HG02943 (cell line): ENCODE data around the gene C9orf40.

Experiments
- ATAC-seq: cut with Tn5 transposase; IDR thresholded peaks from one replicate; pipeline ENCODE4 v1.9.1; 2021; ENCODE audit warnings: mild to moderate bottlenecking, low read depth, moderate library complexity; ENCODE audit not compliant: unreplicated experiment

C9orf40 gene, protein sequence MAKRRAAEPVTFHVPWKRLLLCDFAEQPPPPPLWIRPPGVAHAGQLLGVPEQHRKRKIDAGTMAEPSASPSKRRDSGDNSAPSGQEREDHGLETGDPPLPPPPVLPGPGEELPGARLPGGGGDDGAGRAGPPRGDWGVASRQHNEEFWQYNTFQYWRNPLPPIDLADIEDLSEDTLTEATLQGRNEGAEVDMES

DNA sequence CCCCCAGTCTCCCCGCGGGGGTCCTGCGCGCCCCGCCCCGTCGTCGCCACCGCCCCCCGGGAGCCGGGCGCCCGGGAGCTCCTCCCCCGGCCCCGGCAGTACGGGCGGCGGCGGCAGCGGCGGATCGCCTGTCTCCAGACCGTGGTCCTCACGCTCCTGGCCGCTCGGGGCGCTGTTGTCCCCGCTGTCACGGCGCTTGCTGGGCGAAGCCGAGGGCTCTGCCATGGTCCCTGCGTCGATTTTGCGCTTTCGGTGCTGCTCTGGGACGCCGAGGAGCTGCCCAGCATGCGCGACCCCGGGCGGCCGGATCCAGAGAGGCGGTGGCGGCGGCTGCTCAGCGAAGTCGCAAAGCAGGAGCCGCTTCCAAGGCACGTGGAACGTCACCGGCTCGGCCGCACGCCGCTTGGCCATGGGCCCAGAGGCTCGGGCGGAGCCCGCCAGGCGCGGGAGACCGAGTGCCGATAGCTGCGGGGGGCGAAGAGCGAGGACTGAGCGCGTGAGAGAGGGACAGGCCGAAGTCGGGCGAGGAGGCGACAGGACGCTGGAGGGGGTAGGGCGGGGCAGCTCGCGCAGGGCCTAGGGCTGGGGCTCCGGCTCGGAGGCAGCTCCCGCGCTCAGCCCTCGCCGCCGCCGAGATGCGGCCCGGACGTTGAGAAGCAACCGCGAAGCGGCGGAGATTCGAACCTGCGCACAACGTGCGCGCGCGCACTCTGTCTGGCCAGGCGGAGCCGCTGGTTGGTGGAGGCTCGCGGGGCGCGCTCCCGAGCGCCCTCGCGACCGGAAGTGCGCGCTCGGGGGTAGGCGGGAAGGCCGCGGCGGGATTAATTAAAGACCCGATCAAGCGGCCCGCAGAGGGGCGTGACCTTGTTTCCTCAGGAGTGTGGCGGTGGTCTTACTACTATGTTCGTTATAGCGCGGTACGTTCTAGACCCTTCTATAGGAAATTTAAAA, at the start of gene C9orf40:
C9orf40 (minus strand) TSS at position 712 of the 951 bp plus-strand sequence; CDS start at position 411, 301 bp downstream.
- peak; percentile 88 for ATAC-seq

DNA sequence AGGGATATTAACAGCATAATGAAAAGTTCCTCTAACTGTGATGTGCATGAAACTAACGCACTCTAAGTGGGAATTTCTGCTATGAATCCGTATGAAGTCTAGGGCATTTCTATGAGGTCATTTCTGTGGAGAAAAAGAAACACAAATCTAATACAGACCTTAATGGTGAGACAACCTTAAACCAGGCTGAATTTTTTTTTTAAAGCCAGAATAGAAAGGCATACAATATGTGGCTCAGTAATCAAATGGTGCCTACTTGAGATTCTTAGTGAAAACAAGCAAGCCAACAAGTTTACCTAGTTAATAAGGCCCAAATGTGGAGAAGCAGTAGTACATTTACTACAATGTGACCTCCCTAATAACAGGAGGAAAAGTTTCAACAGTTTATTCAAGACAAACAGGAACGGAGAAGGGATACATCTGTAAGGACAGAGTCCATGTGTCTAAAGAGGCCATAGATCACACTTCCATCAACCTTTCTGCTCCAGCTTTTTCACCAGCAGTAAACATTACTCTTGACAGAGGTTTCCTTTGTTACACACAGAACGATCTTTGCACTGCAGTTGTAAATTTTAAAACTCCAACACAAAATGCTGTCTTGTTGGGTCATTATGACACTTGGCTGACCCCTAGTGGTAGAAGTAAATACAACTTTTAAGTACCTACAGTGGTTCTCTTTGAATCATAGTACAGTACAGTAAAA, 49.2 kb upstream of the C9orf40 start:
- peak; percentile 86 for ATAC-seq

DNA sequence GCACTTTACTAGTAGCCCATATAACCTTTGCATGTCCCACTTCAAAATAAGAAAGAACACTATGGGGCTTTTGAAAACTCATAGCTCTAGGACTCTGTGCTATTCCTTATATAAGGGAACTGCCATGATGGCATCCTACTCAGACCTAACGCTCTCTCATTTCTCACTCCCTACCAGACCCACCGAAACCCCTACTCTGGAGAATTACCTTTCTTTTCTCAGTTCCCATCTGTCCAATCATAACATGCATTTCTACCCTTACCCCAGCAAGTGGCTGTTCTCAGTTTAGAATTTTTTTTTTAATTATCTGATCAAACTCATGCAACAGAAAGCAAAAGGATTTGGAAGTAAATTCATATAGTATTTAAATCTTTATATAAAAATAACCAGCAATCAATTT, 48.1 kb upstream of the C9orf40 start:
- ATAC-seq, result no peak

DNA sequence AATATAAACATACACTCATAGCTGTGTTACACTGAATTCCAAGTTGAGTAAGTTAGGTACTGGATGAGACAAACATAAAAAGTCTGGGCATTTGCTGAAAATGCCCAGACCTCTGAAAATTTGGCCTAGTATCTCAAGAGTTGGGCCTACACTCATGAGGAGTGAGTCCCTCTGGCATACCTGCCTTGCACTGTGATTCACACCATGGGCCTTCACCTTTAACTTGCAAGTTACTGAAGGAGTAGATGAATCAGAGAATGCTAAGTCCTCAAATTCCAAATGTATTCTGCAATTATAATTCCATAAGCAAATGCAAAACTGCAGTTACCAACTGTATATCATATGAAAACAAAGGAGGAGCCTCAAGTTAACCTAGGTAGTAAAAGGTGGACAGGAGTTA, 32.3 kb upstream of the C9orf40 start:
- ATAC-seq, result no peak

DNA sequence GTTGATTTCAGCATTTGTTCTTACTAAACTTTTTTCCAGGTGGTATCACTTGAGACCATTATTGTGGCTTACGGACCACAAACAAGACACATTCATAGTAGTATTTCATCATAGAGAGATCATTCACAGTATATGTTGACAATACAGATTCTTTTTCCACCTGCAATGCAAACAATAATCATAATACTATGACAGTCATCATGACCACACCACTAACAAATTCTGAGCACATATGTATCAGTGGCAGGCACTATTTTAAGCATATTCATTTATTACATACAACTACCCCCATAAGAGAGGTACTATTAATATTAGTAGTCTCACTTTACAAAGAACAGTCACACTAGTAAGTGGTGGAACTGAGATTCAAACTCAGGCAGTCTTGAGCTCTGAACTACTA, 31.0 kb upstream of the C9orf40 start:
- no peak for ATAC-seq

DNA sequence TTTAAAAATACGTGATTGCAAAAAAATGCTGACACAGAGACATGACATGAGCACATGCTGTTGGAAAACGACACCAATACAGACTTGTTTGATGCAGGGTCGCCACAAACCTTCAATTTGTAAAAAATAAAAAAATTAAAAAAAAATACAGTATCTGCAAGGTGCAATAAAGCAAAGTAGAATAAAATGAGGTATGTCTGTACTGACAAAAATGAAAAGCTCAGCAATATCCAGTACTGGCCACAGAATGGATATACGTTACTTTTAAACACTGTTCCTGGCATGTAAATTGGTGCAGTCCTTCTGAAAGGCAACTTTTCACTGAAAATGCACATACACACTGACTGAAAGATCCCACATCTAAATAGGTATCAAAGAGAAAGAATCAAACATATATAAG, 27.1 kb upstream of the C9orf40 start:
- no peak for ATAC-seq

DNA sequence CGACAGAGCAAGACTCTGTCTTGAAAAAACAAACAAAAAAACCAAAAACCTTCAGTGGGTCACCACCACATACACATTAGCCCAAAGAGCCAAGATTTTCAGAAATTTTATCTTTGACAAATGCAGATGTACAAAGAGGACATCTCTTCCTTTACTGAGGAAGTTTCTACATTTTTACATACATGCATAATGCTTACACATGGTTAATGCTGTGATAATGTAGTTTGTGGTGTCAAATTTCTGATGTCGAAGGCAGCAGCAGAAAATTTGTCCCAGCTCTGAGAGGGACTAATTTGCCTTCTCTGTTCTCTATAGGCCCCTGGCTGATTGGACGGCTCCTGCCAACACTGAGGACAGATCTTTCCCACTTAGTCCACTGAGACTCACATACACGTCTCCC, 24.6 kb upstream of the C9orf40 start:
- no peak for ATAC-seq

DNA sequence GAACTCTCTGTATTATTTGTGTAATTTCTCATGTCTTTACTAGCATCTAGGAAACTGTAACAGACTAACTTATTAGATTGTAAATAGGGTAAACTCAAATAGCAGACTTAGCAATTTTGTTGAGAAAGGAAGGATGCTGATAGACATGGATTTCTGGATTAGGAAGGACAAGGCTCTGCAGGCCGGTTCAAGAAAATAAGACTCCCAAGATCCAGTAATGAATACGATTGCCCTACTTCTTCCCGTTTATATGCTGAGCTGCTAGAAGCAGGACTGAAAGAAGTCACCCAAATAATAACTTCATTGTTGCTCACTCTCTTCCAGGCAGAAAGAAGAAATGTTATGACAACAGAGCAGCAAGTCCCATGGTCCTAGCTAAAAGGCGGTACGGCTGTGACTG, 22.8 kb upstream of the C9orf40 start:
- ATAC-seq, result no peak

DNA sequence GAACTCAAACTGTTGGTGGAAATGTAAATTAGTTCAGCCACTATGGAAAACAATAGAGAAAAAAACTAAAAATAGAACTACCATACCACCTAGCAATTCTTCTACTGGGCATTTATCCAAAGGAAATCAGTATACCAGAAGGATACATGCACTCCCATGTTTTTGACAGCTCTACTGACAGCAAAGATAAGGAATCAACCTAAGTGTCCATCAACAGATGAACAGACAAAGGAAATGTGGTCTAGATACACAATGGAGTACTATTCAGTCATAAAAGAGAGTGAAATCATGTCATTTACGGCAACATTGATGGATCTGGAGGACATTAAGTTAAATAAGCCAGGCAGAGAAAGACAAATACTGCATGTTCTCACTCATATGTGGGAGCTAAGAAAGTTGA, 21.8 kb upstream of the C9orf40 start:
- no peak for ATAC-seq

DNA sequence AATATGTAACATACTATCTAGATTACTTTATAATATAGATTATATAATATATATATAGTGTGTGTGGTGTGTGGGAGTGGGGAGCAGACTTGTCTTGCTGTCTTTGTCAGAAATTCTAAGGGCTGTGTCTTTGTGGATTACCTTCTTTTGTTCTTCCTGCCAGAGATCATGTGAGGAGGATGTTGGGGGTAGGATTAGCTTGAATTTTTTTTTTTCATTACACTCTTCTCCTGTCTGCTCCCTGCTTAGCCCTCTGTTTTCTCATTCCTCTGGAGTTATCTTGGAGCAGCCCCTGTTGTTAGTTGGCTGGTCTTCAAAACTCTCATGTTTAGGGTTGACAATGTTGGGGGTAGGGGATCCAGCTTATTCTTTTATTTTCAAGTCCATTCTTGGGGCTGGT, 21.0 kb upstream of the C9orf40 start:
- no peak for ATAC-seq

DNA sequence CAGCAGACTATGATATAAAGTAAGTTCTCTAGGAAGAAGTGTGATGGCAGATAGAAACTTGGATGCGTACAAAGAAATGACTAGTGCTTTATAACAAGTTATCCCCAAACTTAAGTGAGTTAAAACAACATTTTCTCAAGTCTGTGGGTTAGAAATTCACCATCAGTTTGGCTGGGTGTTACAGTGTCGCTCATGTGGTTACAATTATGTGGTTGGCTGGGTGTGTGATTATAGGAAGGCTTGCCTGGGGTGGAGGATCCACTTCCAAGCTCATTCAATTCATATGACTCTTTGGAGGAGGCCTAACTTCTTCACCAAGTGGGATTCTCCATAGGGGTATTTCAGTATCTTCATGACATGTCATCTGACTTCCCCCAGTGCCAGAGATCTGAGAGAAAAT, 10.3 kb upstream of the C9orf40 start:
- ATAC-seq, result no peak

DNA sequence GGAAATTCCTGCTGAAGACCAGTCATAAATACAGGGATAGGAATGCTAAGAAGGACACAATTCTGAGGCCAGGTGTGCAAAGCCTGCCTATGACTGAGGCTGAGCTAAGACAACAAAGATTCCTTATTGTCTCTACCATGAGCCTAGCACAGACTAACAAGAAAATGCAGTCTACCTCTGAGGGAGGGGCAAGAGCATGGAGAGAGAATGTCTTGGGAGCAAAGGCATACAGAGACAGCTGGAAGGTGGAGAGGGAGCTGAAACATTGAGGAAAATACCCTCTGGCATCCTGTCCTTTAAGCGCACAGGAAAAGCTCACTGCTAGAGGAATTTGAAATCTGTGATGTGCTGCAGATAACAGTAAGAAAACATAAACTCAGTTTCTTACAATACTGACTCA, 8.8 kb upstream of the C9orf40 start:
- ATAC-seq, result no peak

DNA sequence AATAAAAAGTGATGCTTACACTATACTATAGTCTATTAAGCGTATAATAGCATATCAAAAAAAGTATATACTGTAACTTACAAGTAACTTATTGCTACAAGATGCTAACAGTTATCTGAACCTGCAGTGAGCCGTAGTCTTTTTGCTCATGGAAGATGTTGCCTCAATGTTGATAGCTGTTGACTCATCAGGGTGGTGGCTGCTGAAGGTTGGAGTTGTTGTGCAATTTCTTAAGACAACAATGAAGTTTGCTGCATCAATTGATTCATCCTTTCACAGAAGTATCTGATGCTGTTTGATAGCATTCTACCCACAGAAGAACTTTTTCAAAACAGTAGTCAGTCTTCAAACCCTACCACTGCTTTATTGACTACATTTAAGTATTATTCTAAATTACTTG, 7.8 kb upstream of the C9orf40 start:
- ATAC-seq, result no peak

DNA sequence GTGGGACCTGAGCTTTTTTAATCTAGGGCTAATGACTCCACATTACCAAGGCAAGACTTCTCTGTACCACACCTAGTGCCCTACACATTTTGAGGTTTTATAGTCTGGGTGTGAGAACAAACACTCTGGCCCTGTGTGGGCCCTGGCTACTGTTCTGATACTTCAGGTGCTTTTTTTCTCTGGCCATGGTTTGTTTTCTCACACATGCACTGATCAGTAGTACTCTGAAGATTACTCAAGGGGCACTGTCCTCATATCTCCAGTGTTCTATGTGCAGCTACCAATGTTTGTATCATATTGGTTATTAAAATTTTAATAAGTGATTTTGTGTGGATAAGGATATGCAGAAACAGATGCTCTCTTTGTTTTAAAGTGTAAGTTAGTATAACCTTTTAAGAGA, 5.9 kb upstream of the C9orf40 start:
- no peak for ATAC-seq

DNA sequence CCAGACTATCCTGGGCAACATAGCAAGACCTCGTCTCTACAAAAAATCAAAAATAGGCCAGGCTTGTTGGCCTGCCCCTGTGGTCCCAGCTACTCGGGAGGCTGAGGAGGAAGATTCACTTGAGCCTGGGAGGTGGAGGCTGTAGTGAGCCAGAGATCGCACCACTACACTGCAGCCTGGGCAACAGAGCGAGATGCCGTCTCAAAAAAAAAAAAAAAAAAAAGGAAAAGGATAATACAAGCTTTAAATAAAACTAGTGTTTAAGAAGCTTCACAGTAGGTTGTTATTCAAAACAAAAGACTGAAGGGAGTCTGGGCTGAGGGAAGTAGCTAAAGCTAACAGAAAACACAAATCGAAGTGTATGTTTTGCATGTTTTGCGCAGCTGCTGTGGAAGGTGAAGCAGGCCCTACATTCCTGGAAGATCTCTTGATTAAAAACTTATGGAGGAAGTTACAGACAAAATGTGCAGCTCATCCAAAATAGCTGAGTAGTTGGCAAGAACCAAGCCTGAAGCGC, 581 bp upstream of the C9orf40 start:
- ATAC-seq, result no peak

DNA sequence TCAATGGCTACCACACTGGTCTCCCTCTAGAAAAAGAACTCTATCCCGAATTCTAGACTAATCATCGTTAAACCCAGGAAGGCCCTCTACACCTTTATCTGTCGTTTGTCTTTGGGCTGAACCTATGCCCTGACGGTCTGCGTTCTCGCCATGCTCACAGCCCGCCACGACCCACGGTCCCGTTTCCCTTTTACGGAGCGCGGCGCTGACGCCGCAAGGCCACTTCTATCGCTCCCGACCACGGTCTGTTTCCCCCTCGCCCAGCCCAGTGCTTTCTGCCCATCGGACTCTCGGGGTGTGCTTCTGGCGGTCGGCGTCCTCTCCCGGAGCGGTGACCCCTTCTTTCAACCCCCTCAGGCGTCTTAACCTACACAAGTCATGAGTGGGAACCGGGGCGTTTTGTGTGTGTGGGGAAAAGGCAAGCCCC, 974 bp downstream of the C9orf40 start:
- ATAC-seq, result peak; percentile 42

DNA sequence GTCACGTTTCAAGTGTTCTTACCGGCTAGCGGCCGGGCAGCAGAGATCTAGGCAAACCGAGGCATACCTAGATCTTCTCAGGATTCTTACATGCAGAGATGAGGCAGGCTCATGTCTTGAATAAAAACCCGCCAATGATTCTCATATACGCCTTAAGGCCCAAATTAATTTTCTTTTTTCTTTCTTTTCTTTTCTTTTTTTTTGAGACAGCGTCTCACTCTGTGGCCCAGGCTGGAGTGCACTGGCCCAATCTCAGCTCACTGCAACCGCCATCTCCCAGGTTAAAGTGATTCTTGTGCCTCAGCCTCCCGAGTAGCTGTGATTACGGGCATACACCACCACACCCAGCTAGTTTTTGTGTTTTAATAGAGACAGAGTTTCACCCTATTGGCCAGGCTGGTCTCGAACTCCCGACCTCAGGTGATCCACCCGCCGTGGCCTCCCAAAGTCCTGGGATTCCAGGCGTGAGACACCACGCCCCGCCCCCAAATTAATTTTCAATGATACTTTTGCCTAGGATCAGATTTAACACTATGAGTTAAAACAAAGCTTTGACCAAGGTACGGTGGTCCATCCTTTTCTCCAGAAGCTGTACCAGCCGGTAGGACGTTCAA, 1.5 kb downstream of the C9orf40 start:
- peak; percentile 2 for ATAC-seq

DNA sequence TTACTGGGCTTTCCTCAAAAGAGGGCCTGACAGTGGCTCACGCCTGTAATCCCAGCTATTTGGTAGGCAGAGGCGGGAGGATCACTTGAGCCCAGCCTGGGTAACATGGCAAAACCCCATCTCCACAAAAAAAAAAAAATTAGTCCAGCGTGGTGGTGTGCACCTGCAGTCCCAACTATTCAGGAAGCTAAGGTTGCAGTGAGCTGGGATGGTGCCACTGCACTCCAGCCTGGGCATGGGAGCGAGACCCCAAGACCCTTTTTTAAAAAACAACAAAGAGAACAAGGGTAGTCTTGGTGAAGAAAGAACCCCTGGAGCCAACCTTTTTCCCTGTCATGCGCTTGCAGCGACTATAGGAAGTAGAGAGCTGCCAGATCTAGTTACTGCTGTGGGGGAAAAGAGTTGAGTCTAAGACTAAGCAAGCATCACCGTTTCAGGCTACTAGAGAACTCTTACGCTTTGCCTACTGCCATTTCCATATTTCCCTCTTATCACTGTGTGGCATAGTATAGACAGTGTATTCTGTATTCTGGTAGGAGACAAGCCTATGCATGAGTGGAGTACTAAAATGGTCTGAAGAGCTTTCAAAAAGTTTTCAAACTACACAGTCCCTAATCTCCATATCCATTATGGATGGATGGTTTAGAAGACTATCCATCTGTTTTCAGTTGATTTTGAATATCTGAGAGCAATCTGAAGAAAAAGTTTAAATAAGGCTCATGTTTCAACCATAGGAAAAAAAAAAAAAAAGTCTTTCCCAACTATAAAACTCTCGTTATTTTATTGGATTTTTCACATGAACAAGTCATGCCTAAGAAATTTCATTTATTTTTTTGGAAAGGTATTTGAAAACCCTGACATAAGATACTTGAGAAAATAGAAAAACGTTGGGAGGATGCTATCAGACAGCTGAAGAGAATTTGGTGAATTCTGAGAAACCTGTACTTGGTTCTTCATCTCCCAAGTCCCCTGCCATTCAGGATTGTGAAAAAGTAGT, 2.6 kb downstream of the C9orf40 start:
- no peak for ATAC-seq

DNA sequence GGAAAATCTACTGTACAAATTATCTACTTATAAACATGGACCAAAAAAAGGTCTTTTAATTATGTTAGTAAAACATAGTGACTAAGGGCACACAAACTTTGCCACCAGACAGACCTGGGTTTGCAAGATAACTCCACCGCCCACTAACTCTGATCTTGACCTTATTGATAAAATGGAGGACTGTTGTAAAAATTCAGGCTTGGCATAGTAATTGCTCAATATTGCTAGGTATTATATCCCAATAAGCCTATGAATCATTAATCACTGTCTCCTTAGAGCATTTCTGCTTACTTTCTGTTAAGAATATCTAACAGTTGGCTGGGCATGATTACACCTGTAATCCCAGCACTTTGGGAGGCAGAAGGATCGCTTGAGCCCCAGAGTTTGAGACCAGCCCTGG, 3.8 kb downstream of the C9orf40 start:
- no peak for ATAC-seq
